NCI-H1092 treated with DMSO at 0.1 percent for 48 hours (cell line): Measurements from ENCODE around the gene STOML1.
A peak's percentile ranks its signal among the peaks of the same experiment; 100 is the strongest.

Experiments used
- DNase-seq: peaks from one replicate; lab custom pipeline; 2025; lab: John Stamatoyannopoulos, UW

Gene STOML1

DNA sequence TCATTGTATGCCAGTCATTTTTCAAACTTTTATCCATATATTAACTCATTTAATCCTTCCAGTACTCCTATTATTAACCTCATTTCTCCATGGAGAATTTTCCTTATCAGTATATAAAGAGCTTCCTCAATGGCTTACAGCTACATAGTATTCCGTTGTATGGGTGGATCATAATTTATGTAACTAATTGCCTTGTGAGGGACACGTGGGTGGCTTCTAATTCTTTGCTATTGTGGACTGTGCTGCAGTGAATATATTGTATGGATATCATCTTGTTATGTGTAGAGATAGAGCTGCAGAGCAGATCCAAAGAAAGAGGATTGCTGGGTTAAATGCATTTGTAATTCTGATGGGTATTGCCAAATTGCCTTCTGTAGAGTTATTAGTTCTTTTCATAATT, 27.6 kb upstream of the STOML1 start:
- no peak for DNase-seq

DNA sequence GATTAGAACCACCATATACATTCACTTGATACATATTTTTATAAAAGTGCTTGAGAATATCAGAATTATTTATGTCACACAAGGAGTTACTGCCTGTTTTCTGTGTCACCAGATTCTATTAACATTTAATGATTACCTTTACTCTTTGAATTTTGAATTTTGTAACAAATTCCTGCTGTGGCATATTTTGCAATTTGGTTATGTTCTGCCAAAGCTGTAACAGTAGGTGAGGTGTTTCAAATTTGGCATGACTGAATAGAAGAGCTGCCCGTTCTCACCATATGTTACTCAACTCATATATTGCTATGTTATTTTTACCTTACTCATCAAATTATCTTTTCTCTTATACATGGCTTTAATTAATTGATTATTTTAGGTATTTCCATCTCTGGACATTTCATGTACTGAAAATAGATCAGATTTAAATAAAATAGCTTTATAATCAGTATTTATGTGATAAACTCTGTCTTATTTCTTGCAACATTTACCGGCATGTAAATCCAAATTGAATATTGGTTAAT, 21.3 kb upstream of the STOML1 start:
- DNase-seq = no peak

DNA sequence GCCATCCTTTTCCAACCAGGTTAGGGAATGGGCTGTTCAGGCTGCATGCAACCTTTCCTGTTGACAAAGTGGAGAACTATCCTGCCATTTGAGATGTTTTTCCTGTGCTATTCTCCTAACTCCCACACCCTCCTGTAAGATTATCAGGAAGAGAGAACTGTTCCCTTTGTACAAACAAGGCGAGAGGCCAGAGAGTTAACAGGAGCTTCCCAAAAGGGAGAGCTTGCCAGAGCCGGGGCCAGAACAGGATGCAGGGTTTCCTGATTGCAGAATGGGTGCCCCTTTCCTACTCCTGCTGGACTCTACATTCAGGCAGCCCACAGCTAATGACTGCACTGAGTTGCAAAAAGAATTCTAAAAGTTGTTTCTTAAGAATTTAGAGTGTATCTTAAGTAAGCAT, 19.5 kb upstream of the STOML1 start:
- DNase-seq = no peak

DNA sequence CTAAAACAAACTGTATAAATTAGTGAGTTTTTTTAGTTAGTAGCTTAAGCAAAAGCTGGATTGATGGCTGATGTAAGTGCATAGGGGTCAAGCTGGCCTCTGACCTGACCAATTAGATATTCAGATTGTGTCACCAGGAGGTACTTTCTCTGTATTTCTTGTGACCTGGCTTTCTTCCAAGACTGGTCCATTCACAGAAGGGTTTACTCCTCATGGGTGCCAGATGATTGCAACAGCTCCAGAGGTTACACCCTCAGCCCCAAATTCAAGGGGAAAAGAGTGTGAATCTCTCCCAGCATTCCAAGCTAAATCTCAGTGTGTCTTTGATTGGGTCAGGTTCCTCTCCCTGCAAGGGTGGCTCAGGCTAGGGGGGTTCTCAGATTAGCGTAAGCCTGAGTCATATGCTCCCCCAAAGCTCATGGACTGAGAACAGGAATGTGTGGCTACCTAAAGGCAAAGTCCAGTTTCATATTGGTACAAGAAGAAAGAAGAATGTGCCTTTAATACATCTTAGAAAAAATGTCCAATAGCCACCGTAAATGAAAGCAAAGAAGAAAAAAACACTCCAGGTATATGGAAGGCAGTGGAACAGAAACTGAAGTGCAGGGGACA, 18.9 kb upstream of the STOML1 start:
- no peak for DNase-seq

DNA sequence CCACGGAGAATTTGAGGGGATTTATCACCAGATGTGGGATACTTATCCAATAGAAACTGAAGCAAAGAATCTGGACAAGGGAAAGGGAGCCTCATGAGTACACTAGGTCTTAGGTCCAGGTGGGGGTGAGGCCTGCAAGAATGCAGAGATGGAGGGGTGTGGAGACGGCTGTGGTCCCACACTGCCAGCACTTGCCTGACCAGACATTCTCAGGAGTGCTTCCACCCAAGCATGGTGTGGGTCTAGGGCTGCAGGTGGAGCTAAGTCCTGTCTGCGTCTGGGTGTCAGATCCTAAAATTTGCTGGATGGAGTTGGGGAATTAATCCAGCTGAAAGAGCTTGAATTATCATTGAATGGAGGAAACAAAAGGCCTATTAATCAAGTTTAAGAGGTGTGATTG, 16.8 kb upstream of the STOML1 start:
- DNase-seq = no peak

DNA sequence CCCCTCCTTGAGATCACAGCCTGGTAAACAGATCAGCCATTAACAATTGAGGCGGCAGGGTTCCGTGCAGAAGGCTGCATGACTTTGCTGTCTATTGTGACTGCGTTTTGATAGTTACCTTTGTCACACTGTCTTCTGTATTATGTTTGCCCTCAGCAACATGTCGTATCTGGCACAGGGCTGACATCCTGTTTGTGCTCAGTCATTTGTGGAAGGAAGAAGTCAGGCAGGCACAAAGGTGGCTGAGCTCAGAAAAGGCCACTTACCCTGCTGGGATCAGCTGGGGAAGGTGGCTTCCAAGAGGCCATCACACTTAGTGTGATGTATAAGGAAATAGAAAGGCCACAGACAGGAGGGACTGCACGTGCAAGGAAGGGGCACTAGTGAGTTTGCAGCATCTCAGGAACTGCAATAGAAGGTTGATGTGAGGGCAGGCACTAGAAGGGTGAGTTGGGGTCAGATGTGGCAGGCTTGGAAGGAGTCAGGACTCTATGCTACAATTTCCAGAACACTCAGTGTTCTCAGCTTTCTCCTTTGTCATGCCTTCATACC, 15.8 kb upstream of the STOML1 start:
- no peak for DNase-seq

DNA sequence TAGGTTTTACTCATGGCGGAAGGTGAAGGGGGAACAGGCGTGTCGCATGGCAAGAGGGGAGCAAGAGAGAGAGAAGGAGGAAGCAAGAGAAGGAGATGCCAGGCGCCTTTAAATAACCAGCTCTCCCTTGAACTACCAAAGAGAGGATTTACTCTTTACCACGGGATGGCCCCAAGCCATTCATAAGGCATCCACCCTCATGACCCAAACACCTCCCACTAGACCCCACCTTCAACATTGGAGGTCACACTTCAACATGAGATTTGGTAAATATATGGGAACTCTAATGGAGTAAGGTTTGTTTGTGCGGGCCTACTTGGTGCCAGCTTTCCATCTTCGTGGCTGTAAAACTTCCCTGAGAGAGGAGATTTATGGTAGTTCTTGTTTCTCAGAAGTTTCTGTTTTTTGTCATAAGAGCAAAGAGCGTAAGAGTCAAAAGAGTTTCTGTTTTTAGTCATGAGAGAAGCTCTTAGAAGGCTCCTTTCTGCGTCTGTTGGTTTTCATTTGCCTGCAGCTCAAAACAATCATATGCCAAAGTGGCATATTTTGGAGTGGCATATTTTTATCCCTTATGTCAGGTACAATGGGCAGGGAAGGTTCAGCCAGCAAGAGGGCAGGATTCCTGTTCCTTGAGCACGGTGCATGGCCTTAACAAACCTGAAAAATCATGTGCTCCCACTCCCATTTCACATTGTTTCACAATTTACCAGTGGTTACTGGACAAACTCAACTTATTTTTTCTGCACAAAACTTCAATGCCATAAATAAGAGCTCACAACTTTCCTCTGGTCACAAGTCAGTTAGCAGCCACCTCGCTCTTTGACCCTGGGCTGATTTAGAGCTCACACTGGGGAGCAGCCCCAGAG, 14.9 kb upstream of the STOML1 start:
- no peak for DNase-seq

DNA sequence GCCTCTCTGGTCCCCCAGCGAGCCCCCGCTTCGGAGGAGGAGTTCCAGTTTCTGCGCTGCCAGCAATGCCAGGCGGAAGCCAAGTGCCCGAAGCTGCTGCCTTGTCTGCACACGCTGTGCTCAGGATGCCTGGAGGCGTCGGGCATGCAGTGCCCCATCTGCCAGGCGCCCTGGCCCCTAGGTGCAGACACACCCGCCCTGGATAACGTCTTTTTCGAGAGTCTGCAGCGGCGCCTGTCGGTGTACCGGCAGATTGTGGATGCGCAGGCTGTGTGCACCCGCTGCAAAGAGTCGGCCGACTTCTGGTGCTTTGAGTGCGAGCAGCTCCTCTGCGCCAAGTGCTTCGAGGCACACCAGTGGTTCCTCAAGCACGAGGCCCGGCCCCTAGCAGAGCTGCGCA, 5.9 kb upstream of the STOML1 start:
- DNase-seq = no peak

DNA sequence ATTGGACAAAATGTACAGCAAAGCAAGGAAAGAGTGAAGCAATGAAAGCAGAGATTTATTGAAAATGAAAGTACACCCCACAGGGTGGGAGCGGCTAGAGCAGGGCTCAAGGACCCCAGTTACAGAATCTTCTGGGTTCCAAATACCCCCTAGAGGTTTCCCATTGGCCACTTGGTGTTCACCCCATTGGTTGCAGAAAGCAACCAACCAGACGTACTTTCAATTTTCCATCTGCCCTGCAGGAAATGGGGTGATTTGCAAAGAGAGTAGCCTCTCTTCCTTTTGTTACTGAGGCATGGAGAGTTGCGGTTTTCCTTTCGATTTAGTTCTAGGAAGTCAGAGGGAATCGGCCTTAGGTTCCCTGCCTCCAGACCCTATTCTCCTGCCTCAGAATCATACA, 4.8 kb upstream of the STOML1 start:
- DNase-seq = no peak

DNA sequence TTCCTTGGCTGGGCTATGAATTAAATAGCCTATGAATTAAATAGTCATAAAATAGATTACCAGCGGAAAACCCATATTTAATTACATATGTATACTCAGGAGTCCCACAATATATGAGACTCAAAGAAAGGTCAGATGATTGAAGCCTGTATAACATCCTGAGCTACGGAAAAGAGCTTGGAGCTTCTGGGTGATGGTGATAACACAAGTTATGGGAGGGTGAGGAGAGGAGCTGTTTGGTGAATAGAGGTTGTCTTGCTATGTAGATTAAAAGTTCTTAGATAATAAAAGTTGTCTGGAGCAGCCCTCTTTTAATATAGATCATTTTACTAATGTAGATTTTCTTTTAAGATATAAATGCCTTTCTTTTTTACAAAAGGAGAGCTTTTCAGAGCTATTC, 4.2 kb upstream of the STOML1 start:
- DNase-seq = no peak

DNA sequence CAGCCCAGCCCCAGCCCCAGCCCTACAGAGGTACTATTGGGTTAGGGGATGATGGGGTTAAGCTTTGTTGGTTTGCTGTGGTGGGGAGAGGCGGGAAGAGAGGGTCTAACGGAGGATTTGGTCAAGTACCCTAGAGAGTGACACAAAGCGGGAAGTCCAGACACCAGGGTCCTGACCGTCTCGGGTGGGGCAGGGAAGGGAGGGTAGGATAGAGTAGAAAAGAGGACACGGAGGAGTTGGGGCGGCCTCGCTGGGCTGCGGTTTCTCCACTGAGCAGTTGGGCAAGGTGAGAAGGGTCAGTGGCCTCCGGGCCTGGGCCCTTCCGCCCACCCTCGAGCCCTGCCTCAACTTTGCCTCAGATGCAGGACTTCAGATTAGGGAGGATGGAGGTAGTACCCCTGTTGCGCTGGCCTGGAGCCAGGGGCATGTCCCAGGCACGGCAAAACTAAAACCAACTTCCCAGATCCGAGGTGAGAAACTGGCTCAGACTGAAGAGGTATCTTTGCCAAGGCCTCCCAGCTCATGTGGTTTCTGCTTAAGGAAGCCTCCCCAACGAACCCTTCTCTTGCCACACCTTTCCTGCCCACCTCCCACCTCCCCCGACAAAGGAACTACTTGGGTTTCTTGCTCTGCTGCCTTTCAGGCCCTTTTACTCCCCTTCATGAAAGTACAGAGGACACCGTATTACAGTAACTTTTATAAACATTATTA, 3.0 kb upstream of the STOML1 start:
- DNase-seq = no peak

DNA sequence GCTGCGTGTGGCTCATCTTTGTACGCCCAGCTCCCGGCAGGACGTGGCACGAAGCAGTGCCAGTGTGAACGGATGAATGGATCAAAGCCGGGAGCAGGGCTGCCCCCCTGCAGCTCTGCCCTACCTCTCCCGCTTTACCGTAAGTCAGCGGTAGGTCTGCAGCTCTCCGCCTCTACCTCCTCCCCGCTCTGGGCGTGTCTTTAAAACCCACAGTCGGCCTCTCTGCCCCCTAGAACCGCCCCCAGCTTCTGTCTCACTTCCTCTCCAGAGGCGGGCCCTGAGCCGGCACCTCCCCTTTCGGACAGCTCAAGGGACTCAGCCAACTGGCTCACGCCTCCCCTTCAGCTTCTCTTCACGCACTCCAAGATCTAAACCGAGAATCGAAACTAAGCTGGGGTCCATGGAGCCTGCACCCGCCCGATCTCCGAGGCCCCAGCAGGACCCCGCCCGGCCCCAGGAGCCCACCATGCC, 2.4 kb upstream of the STOML1 start, which contains the start of gene PML:
Gene PML, plus strand, starts transcription at position 304 of the 471 bp plus-strand sequence. Its CDS starts 97 bp downstream, at position 401.
- DNase-seq = peak; percentile 81

DNA sequence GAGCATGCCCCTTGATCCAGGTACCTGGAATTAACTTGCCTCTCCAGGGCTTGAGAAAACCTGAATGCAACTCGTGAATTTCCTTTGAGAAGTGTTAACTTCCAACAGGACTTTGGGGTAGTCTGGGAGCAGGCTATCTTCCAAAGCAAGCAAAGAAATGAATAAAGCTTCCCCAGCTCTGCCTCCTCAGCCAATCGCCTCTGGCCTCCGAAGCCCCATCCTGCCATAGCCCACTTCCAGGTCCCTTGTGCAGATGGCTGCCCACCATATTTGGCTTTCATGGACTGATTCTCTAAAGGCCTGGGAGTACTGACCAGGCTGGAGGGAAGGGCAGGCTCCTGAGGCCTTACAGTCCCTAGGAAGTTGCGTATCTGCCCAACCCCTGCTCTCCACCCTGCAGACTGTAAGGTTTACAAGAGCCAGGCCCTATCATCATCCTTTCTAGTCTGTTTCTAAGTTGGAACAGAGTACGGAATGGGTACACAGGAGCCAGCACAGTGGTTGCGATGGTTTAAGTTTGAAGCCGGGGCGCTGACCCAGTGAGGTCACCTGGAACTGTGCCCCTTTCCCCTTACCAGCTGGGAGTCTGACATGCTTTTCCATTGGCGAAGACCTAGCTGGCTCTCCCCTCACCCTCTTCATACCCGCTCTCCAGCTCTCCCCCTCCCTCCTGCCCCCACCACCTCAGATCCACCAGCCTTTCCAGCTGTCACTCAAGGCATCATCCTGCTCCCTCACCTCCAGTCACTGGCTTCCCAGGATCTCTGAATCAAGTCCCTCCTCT, 1.3 kb upstream of the STOML1 start:
- DNase-seq = no peak

DNA sequence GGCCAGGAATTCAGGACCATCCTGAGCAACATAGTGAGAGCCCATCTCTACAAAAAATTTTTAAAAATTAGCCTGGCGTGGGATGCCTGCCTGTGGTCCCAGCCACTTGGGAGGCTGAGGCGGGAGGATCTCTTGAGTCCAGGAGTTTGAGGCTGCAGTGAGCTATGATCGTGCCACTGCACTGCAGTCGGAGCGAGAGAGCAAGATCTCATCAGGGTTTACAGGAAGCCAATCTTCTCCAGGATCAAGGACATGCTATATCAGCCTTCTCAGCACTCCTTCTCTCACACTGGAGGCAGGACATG, 451 bp upstream of the STOML1 start:
- no peak for DNase-seq

DNA sequence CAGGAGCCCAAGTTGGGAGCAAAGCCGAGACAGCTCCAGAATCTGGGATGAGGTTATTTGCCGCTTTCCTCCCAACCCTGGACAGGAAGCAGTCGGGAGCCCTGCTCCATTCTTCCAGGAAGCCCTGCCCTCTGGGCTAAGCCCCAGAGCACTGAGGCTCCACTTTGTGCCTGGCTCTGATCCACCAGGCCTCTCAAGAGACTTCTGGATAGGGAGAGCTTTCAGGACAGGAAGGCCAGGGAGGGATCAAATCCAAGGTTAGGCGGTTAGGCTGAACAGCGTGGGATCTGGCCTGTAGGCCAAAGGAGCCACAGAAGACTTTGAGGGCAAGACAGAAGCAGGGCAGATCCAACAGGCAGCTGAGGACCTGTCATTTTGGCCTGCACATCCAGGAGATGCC, 835 bp downstream of the STOML1 start:
- peak; percentile 39 for DNase-seq

DNA sequence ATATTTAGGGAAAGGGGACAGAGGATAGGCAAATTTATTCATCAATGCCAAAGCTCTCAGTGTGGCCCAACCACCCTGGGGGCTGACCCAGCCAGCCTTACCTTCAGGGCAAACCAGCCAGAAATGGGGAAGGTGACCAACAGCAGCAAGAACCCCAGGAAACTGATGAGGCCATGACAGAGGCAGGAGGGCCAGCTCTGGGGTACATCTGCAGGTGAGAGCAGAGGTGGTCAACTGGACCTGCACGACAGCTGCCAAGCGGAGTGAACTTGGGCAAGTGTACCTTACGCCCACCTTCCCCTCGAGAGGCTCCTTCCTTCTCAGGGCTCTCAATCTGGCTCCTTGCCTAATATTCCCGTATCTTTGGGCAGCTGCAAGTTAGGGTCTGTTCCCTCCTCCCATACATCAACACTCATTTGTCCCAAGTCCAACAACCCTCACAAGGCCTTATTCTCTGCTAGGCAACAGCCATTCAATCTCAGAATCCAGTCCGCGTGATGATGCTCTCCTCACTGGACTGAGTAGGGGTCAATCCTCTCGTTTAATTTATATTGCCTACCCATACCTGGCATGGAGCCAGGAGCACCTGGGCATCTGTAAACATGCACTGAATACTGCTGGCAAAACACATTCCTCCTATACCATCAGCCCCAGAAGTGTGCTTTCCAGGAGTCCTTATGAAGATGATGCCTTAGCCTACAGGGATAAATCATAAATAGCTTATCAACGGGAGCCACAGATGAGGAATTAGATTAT, 1.7 kb downstream of the STOML1 start:
- DNase-seq = peak; percentile 26

DNA sequence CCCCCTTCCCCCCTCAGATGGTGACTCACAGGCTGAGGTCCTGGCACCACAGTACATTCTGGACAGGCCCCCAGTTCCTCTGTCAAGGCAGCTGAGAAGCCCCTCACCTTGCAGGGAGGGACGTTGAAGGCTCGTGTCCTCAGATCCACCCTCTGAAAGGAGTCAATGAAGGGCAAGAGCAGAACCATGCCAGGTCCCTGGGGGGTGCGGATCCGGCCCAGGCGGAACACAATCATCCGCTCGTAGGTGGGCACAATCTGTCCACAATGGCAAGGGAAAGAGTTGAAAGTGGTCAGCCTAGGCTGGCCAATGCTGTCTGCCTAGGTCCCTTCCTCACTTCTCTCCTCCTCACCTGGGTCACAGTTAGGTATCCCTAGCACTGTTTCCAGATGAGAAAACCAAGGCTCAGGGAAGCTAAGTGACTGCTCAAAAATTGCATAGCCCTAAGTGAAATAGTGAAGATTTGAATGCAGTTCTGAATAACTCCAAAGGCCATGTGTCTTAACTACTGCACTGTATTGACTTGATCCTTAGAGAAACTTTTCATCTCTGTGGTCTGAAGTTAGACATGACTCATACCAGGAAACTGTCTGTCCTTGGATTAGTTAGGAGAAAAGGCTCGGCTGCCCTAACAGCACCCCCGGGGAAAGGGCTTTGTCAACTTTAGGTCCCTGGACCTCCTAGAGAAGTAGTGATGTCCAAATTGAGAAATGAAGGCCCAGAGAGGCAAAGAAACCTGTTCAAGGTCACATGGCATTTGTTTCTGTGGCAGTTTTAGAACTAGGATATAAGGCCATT, 2.9 kb downstream of the STOML1 start:
- DNase-seq = no peak

DNA sequence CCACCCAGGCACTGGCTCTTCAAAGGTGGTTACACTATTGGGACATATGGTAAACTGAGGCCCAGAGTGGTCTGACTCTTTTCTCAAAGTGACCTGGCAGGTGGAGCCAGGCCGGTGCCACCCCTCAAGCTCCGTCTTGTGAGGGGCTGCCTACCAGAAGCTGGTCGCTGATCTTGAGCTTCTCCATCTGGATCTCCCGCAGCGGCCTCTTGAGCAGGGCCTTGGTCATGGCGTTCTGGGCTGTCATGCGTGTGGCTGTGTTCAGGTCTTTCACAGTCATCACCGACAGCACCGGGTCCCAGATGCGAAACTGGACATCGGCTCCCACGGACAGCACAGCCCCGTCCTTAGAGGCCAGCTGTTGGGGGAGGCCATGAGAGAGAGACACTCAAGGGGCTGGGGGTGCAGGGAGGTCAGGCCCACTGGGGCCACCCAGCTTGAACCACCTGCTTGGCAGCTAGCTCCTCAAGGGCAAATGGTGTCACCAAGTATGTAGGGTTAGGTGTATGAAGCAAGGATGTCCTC, 3.6 kb downstream of the STOML1 start:
- no peak for DNase-seq

DNA sequence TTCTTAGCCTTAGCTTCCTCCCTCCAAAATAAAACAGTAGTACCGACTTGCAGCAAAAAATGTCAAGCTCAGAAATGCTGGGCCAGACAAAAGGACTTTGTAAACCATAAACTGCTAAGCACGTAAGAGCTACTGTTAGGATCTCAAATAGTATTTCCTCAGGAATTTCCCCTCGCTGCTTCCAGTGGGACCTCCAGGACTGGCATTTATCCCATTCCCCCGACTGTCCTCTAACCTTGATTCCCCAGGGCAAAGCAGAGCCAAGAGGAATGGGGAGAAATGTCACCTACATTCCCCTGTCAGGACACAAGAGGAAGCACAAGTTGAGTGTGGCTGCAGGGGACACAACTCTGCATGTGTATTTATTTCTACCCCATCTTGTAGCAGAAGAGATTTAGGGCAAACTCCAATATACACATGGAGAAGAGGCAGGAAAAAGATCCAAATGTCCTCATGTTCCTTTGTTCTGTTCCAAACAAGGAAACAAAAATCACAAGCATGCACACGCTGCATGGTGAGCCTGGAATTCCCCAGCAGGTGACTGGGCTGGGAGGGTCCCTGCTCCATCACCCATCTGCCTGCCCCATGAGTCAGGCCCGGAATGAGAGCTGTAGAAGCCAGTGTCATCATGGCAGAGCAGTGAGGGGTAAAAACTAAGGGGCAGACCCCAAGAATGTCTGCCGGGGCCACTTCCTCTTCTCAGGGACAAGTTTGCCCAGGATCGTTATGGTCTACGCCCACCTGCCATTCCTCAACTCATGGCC, 4.2 kb downstream of the STOML1 start:
- DNase-seq = no peak
